Forelimb muscle (tissue), 1 donor: Measurements from ENCODE around the gene RNF20. TPM values are rescaled to one million over a fixed set of nuclear protein-coding genes. Genes with fewer than 3 reads are reported as not detected.
"Not testable (repeated sequence)": the region's sequence is repeated elsewhere in the genome, so short reads cannot be mapped to it uniquely, and the experiment has no call there.

Experiments used
- DNase-seq: peaks from one replicate; pipeline ENCODE4 v3.0.0-alpha.2; 2013; ENCODE audit warnings: low read depth
- polyA plus RNA-seq: library from polyadenylated mRNA; unstranded; fragments of 120-200 nt; gene quantifications from one replicate; pipeline ENCODE4 v1.2.1, GENCODE V29; 2013; ENCODE audit not compliant: insufficient read length

Gene RNF20, protein sequence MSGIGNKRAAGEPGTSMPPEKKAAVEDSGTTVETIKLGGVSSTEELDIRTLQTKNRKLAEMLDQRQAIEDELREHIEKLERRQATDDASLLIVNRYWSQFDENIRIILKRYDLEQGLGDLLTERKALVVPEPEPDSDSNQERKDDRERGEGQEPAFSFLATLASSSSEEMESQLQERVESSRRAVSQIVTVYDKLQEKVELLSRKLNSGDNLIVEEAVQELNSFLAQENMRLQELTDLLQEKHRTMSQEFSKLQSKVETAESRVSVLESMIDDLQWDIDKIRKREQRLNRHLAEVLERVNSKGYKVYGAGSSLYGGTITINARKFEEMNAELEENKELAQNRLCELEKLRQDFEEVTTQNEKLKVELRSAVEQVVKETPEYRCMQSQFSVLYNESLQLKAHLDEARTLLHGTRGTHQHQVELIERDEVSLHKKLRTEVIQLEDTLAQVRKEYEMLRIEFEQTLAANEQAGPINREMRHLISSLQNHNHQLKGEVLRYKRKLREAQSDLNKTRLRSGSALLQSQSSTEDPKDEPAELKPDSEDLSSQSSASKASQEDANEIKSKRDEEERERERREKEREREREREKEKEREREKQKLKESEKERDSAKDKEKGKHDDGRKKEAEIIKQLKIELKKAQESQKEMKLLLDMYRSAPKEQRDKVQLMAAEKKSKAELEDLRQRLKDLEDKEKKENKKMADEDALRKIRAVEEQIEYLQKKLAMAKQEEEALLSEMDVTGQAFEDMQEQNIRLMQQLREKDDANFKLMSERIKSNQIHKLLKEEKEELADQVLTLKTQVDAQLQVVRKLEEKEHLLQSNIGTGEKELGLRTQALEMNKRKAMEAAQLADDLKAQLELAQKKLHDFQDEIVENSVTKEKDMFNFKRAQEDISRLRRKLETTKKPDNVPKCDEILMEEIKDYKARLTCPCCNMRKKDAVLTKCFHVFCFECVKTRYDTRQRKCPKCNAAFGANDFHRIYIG
- polyA plus RNA-seq: 35.7 TPM

DNA sequence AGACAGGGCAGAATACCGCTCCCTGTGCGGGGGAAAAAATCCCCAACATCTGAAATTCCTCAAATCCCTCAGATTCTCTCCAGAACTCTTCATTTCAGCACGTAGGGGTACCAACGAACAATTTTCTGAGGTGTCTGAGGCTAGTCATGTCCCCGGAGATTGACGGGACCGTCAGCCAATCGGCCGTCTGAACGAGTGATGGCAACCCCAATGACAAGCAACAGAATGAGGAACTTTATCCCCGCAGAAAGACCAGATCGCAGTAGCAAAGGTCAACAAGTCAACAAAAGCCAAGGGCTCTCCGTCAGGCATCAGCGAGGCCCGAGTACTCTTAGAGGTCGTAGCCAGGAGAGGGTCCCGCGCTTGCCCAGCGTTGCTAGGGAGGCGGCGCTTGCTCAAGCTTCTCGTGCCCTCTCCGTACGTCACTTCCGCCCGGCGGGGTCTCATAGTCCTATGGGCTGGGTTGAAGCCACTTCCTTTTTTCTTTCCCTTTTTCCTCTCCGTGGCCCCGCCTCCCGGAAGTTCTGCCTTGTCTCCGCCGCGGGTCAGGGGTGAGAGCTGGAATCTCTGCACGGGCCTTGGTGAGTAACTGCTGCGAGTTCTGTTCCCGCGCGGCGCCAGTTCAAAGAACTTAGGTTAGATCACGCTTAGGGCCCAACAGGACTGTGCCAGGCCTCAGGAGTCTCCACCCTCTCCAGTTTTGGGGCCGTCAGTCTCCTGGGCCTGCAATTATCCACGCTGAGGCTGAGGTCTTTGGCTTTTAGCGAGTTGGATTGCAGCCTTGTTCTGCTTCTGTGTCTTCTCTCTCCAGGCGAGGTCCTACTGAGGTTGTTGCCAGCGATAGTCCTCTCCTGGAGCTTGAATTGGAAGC lies at the start of gene RNF20:
TSS of gene RNF20 (plus strand) at position 520 of the 871 bp plus-strand sequence. CDS start 1,571 bp downstream, outside the sequence.
- DNase-seq: peak; percentile 97

DNA sequence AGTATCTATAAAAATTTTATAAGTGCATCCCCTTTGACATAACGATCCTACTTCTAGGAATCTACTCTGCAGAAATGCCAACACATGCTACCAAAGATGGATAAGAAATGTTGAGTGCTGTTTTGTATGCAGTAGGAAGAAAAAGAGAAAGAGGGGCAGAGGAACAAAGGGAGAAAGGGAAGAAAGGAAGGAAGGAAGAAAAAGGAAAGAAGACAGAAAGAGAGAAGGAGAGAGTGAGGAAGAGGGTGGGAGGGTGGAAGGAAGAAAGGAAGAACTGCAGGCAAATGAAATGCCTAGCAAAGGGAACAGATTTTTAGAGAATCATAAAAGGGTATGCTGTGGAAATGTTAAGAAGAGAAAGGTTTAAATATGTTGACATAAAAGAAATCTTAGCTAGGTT lies 49.6 kb upstream of the RNF20 start:
- DNase-seq: no peak

DNA sequence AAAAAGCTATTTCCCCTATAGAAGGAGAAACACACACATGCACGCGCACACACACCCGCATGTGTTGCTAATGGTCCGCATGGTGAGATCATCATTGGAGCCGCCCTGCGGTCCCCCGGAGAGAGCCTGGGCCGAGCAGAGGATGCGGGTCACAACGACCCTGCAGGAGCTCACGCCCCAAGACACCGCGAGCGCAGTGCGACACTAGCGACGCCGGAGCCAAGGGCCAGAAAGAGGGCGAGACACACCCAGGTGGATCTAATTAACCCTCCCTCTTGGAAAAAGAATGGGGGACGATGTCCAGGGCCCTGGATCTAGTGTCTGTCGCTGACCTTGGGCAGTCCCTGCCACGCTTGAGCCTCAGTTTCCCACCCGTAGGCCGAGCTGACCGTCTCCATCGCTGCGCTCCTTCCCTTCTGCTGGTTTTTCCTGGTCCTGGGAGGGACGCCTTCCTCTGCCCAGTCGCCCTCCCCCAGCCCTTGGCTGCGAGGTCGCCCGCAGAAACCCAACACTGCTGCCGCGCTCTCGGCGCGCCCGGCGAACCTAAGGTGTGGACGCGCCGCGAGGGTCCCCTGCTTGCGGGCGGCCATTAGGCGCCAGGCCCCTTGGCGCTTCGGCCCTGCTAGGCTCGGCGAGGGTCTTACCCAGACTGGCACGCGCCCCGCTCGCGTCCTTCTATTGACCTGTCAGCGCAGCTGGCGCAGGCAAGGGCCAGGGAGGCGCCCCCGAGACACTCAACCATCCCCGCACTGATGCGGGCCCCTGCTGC lies 47.5 kb upstream of the RNF20 start:
- DNase-seq: no peak

DNA sequence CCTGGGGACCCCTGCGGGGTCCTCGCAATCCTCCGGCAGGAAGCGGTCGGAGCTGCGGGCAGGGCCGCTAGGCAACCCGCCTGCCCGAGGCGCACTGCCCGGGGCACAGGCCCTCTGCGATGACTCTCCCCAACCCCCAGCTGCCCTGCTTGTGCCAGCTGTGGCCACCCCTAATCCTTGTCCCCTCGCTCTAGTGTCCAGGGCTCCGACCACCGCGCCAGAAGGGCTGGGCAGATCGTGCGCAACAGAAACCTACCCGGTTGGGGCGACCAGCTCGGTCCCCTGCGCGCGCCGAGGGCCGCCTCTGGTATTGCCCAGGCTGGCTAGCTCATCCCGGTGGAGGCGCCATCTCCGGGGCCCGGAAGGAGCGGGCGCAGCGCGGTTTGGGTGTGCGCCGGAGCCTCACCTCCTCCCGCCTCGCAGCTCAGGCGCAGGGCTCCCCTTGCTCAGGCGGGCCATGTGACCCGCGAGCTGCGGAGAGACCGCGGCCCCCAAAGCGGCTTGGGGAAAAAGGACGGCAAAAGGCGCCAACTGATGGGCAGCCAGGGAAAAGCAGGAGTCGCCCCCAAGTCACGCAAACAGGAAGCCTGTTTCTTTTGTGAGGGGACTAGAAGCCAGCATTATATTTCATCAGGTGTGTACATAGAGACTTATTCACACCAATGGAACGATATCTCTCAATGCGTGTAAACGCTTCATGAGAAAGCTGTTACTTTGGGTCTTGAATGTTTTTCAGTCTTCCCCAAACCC lies 46.8 kb upstream of the RNF20 start:
- no peak for DNase-seq

DNA sequence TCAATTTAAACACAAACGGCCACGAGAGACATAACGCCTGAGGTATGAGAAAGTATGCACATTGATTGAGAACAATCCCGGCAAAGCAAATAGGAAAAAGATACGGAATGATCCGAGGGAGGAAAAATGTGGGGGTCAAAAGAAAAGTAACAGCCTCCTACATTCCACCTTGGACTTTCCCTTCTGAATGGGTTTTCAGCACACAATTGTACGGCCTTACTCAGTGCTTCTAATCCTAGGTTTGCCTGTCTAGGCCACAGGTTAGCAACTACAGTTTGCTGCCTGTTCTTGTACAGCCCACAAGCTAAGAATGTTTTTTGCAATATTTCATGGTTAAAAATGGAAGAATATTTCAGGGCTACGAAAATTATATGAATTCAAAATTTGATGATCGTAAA lies 46.2 kb upstream of the RNF20 start:
- DNase-seq: no peak

DNA sequence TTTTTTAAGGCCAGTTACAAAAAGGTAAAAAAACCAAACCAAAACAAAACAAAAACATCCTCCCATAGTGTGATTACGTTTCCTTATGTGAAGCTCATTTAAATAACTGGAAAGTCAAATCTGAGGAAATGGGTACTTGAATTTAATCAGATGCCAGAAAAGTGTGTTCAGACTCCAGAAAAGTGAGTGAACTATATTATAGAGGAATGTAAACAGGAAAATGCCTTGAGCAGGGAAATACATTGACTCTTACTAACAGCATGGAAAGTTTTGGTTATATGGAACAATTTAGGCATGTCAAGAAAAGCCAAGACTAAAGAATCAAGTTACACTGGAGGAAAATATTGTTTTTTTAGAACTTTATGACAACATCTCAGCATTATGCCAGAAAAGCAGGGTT lies 37.8 kb upstream of the RNF20 start:
- DNase-seq: no peak

DNA sequence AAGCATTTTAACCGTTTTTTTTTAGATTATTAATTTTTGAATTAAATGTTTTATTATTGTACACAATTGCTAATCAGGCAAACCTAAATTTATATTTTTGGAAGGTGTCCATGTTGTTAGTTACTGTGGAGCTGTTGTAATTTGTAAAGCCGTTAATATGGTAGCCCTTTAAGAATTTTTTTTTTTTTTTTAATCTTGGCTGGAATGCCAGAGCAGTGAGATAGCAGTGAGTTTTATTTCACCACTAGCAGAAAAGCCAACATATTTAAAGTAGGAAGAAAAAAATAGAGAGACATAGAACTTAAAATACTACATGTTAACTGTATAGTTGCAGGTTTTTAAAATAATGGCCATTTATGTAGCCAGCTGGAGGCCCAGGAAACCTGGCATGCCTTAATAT lies 35.3 kb upstream of the RNF20 start:
- DNase-seq: no peak

DNA sequence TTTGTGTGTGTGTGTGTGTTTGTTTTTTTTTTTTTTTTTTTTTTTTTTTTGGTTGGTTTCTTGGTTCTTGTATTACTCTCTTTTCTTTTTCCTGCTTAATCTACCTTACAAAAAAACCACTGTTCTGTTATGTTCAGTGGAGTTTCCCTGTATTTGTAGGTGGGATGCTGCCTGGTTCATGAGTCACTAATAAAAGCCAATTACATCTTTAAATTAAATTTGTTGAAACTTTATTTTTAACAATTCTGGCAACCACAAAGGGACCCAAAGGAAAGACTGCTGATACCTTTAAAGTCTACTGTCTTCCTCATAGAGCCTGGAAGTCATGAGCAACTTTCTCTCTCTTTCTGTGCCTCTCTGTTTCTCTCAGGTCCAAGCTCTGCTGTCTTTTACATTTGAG lies 29.5 kb upstream of the RNF20 start:
- no peak for DNase-seq

DNA sequence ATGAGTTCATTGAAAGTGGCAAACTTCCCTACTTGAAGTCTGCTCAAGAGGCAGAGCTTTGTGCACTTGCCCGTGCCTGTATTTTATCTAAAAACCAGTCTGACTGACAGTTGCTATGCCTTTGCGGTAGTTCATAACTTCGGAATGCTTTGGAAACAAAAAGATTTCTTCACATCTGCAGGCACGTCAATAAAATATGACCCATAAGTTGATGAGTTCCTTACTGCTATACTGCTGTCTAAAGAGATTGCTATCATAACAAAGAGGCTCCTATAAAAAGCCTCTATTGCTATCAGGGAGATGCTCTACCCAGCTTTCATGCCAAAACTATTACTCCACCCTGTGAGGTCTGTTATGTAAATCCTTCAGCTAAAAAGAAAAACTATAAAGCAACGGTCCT lies 25.4 kb upstream of the RNF20 start:
- no peak for DNase-seq

DNA sequence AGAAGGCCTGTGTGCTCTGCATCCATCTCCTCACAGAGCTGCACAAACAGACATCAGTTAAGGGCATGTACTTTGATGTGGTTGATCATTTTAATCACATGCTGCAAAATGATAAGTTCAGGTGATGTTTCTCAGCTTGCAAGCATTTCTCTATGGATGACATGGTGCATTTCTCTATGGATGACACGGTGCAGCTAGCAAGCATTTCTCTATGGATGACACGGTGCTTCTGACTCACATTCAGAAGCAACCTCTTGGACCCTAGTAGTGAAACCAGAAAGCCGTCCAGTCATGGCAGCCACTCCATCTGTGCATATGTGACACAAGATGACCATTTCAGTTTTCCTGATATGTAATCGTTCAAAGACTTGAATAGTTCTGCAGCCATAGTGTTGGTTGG lies 24.1 kb upstream of the RNF20 start:
- DNase-seq: no peak

DNA sequence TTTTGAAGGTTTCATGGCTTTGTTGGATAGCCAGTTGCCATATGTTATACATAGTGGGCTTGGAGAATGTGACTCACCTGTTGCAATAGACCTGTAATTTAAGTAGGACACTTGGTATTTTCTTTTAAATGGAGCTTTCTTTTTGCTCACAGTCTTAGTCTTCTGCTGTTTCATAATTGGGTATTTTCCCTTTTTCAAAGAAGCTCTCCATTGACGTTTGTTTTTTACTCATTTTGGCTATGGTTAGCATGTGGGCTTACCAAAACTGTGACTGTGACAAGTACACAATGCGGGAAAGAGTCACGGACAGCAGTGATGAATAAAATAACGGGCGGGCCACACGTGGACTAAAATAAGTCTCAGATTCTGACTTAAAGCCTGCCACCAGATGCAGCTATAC lies 23.2 kb upstream of the RNF20 start:
- no peak for DNase-seq

DNA sequence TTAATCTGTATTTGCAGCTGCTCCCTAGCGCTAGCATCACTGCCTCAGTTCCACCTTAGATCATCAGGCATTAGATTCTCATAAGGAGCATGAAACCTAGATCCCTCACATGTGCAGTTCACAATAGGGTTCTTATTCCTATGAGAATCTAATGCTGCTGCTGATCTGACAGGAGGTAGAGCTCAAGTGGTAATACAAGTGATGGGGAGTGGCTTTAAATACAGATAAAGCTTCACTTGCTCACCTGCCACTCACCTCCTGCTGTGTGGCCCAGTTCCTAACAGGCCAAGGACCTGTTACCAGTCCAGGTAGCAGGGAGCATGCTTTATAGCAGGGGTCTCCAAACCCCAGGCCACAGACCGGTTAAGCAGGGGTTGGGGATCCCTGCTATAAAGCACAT lies 22.6 kb upstream of the RNF20 start:
- DNase-seq: no peak

DNA sequence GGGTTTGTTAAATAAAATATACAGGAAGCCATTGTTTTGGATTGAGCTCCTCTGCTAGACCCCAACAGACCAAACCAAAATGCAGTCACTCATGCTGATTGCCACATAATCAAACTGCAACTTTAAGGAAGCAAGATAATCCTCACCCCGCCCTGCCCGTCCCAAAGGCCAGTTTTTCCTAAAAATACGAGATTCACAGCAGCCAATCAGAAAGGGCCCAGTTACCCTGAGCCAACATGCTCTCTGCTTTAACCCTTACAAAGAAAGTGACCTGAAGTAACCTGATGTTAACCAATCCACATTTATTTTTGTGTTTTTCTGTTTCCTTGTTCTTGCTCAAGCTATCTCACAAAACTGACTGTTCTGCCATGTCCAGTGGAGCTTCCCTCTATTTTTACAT lies 21.5 kb upstream of the RNF20 start:
- DNase-seq: no peak

DNA sequence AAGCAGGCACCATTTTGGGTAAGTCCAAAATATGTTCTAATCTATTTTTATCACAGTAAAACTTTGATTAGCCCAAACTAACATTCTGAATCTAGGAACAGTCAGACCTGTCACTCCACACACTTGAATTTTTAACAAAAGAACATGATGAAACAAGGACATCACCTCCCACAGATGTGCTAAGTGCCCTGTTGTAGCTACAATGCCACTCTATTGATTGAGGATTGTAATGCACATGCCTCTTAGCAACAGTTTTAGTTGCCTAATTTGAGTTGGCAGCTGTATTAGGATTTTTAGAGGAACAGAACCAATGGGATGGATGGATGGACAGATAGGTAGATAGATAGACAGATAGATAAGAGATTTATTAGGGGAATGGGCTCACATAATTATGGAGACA lies 20.3 kb upstream of the RNF20 start:
- no peak for DNase-seq

DNA sequence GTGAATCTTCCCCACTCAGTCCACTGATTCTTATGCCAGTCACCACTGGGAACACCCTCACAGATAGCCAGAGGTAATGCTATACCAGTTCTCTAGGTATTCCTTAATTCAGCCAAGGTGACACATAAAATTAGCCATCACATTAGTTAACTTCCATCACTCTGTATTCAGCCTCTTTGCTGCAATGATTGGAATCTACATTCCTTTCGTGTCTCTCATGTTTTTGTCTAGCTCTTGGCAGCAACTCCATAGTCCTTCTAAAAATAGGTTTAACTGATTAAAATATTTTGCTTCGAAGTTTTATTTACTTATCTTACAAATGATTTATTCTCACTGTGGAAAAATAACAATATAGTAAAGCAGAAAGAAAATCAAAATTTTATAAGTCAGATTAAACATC lies 19.6 kb upstream of the RNF20 start:
- no peak for DNase-seq

DNA sequence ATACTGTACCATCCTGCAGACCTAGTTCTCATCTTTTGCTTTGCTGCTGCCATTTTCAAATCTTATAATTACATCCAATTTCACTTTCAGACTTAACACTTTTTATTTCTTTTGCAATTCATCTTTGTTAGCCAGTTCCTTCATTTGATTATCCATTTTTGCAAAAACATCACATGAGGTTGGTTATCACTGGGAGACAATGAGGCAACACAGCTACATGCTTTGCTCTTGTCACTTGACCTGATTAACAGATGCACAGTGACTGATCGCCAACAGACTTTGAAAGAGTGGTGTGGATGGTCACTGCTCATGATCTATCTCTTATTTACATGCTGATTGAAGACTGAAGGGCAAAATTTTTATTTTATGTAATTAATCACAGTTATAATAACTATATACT lies 17.0 kb upstream of the RNF20 start:
- DNase-seq: no peak

DNA sequence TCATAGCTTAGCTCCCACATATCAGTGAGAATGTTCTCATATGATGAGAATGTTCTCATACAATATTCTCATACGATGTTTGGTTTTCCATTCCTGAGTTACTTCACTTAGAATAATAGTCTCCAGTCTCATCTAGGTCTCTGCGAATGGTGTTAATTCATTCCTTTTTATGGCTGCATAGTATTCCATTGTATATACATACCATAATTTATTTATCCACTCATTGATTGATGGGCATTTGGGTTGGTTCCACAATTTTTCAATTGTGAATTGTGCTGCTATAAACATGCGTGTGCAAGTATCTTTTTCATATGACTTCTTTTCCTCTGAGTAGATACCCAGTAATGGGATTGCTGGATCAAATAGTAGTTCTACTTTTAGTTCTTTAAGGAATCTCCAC lies 15.2 kb upstream of the RNF20 start:
- not testable (repeated sequence) for DNase-seq

DNA sequence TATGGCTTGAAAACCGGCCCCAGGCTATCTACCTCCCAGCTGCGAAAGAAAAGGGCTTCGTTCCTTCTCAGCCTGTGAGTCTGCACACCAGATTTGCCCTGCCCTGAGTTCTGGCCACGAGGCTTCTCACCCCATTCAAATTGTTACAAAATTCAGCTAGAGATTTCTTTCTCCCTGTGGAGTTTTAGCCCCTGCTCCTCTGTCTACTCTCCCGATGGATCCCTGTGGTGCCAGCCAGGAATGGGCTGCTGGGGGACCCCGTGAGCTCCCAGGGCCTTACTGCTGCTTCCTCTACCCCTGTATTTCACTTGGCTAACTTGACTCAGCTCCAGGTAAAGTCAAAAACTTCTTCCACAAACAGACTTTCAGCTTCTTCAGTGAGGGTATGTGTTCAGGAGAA lies 9.3 kb upstream of the RNF20 start:
- DNase-seq: no peak

DNA sequence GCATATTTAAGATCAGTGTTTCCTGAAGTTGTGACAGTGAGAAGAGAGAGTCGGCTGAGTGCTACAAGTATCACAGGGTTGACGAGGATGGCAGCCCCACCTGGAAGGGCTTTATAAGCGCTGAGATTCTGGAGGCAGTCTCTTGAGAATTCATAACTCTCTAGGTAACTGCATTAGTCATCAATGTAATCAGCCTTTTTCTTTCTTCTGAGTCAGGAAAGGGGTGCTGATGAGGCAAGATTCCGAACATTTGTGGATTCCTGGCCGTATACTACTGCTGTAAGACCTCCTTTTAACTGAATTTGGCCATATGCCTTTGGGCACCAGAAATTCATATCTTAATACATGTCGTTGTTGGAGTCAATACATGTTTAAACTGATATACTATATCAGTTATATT lies 6.6 kb upstream of the RNF20 start:
- no peak for DNase-seq

DNA sequence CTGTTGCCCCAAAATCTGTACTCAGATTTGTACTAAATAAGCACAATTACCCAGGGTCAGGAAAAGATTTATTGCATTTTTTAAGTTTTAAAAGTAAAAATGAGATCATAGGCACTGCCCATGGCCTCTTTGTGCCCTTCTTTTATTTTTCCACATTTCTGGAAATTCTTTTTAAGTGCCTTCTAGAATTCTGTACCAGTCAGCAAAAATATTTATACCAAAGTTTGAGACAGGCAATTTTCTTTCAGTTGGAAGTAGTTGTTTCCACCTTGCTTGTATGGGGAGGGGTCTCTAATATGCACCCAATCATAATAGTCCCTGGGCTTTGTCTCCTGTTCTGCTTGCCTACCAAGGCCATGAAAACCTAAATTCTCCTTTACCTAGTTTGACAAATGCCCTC lies 5.6 kb upstream of the RNF20 start:
- no peak for DNase-seq
